Neutrophil (primary cell): ENCODE results near the gene OLIG1.

Experiments
- H3K27ac ChIP-seq: fragments of 200-600 bp; sonication (generic); 2 replicates; pipeline ENCODE4 v1.5.1; 2016; ENCODE audit warnings: mild to moderate bottlenecking, moderate library complexity
- H3K27me3 ChIP-seq: fragments of 200-600 bp; sonication (generic); 2 replicates; pipeline ENCODE4 v1.6.0; 2016; ENCODE audit warnings: mild to moderate bottlenecking
- H3K36me3 ChIP-seq: fragments of 200-600 bp; sonication (generic); 2 replicates; pipeline ENCODE4 v1.5.1; 2017
- H3K4me1 ChIP-seq, 2 experiments: fragments of 200-600 bp in 1 of 2; sonication (generic) in 1 of 2; 1 replicate in 1 of 2; 2 replicates in 1 of 2; pipeline versions ENCODE4 v1.5.1 to v1.6.1; 2013 to 2016; ENCODE audit warnings: low read depth in 1 of 2, low read length in 1 of 2, mild to moderate bottlenecking in 1 of 2, moderate library complexity in 1 of 2; ENCODE audit not compliant: control insufficient read depth in 1 of 2, insufficient read depth in 1 of 2
- H3K4me3 ChIP-seq, 2 experiments: fragments of 200-600 bp in 1 of 2; sonication (generic) in 1 of 2; 1 replicate in 1 of 2; 2 replicates in 1 of 2; pipeline ENCODE4 v1.5.1; 2013 to 2016; ENCODE audit warnings: low read depth in 1 of 2, low read length in 1 of 2, mild to moderate bottlenecking in 1 of 2, moderate library complexity in 1 of 2
- H3K9me3 ChIP-seq: fragments of 200-600 bp; sonication (generic); 2 replicates; pipeline ENCODE4 v1.5.1; 2016
- TF ChIP-seq, protein P1 (sequence below): fragments of 200-600 bp; sonication (generic); IDR thresholded peaks from 2 replicates; pipeline ENCODE4 v1.5.1; 2016; ENCODE audit warnings: antibody characterized with exemption

The OLIG1 gene

DNA sequence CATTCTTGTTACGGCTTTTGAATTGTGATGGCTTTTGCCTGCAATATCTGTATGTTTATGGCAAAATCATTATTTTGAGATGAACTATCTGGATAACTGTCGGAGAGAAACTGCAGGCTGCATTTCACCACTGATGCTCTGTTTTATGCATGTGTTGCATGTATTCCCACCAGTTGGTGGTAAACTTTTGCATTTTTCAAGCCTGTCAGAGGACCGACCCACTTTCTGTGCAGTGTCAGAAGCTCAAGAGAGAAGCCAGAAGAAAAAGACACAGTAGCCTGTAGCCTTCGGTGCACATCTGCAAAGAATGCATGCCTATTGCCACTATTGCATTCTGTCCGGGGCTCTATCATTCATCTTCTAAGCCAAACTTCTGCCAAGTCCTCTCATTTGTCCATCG, 41.6 kb downstream of the OLIG1 start:
- Histone ChIP-seq H3K4me1 (peaks cover 8 to 11% of the 10 kb centered on the region in 2 experiments), H3K27ac (no peak overlapping the region), H3K4me3 (no peak overlapping the region), H3K9me3 (no peaks in the 10 kb centered on the region), H3K36me3 (no peaks in the 10 kb centered on the region), H3K27me3 (peaks cover 56% of the 10 kb centered on the region)
- TF ChIP-seq, protein P1, sequence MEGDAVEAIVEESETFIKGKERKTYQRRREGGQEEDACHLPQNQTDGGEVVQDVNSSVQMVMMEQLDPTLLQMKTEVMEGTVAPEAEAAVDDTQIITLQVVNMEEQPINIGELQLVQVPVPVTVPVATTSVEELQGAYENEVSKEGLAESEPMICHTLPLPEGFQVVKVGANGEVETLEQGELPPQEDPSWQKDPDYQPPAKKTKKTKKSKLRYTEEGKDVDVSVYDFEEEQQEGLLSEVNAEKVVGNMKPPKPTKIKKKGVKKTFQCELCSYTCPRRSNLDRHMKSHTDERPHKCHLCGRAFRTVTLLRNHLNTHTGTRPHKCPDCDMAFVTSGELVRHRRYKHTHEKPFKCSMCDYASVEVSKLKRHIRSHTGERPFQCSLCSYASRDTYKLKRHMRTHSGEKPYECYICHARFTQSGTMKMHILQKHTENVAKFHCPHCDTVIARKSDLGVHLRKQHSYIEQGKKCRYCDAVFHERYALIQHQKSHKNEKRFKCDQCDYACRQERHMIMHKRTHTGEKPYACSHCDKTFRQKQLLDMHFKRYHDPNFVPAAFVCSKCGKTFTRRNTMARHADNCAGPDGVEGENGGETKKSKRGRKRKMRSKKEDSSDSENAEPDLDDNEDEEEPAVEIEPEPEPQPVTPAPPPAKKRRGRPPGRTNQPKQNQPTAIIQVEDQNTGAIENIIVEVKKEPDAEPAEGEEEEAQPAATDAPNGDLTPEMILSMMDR, result no peak

DNA sequence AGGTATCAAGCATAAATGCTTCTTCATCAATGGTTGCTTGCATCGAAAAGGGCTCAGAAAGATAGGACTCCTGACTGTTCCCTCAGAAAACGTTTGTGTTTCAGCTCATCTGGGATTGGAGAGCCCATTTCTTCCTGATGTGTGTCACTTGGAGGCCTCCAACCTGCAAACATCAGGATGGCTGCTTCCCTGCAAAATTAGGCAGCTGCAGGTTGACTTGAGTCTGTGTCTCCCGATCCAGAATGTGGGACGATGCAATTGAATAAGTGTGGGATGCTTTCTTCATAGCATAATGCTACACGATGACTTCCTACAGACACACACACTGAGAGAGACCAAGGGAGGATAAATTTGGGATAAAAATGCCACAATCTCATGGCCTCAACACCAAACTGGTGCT, 42.2 kb downstream of the OLIG1 start:
- TF ChIP-seq, protein P1, result no peak
- H3K27me3 ChIP-seq, result peaks cover 56% of the 10 kb centered on the region
- peaks cover 8 to 11% of the 10 kb centered on the region in 2 experiments for H3K4me1 ChIP-seq
- H3K36me3 ChIP-seq, result no peaks in the 10 kb centered on the region
- H3K9me3 ChIP-seq, result no peaks in the 10 kb centered on the region
- no peak overlapping the region for H3K4me3 ChIP-seq
- no peak overlapping the region for H3K27ac ChIP-seq

DNA sequence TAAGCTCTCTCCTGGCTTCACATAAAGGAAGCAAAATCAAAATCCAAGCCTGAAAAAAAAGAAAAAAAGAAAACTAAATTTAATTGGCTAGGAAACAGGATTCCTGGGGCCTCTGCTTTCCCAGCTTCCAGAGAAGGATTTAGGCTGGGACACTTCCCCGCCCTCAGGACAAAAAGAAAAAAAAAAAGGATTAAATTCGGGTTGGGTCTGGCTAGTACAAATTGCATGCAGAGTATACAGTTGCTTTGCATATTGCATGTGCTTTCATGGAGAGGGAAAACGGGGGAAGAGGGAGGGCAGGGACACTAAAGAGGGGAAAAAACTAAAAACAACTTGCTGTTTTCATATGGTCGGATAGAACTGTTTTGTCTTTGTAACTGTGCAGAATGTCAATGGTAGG, 42.7 kb downstream of the OLIG1 start:
- TF ChIP-seq, protein P1, result no peak
- no peaks in the 10 kb centered on the region for H3K36me3 ChIP-seq
- H3K9me3 ChIP-seq, result no peaks in the 10 kb centered on the region
- no peak overlapping the region for H3K27ac ChIP-seq
- H3K4me3 ChIP-seq, result no peak overlapping the region
- peaks cover 56% of the 10 kb centered on the region for H3K27me3 ChIP-seq
- peaks cover 8 to 11% of the 10 kb centered on the region in 2 experiments for H3K4me1 ChIP-seq

DNA sequence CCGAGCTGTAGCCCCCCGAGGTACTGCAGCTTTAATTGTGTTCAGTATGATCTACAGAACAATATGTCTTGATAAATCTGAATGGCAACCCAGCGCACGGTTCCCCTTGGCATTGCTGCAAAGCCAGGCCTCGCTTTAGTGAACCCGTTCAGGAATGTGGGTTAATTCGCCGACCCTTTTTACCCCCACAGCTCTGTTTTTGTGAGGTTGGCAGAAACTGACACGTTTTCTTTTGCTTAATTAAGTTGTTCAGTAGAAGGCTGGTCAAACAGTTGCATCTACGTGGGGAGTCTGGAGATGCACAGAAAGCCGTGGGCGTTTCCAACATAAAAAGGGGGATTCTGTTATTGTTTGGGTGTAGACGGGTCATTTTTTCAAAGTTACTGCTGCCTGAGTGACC, 43.2 kb downstream of the OLIG1 start:
- no peak overlapping the region for H3K27ac ChIP-seq
- no peaks in the 10 kb centered on the region for H3K9me3 ChIP-seq
- peaks cover 8 to 11% of the 10 kb centered on the region in 2 experiments for H3K4me1 ChIP-seq
- H3K36me3 ChIP-seq, result no peaks in the 10 kb centered on the region
- TF ChIP-seq, protein P1, result no peak
- H3K4me3 ChIP-seq, result no peak overlapping the region
- H3K27me3 ChIP-seq, result peaks cover 52% of the 10 kb centered on the region

DNA sequence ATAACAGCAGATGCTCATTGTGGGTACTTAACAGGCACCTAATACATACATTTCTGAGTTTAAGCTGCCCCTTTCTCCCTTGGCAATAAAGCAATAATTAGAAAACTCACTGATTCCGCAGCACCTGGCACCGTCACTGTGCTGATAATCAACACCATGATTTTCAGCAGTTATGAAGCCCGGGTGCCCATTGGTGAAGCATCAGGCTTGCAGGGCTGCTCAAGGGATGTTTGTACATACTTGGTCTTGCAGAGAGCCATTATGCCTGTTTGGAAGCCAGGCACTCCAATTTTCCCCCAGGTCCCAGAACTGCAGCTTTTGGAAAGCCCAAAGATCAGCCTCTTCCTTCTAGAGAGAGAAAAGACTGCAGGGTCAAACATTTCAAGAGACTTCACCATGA, 44.3 kb downstream of the OLIG1 start:
- TF ChIP-seq, protein P1, result no peak
- H3K9me3 ChIP-seq, result no peaks in the 10 kb centered on the region
- peaks cover 40% of the 10 kb centered on the region for H3K27me3 ChIP-seq
- H3K4me1 ChIP-seq, result peaks cover 7 to 9% of the 10 kb centered on the region in 2 experiments
- no peak overlapping the region for H3K4me3 ChIP-seq
- H3K36me3 ChIP-seq, result no peaks in the 10 kb centered on the region
- no peak overlapping the region for H3K27ac ChIP-seq
